NOMO-1 (cell line): ENCODE data around the gene HAUS8.
"Not testable (repeated sequence)": the region's sequence is repeated elsewhere in the genome, so short reads cannot be mapped to it uniquely, and the experiment has no call there.

ENCODE experiments used
- DNase-seq, 2 experiments: peaks; one replicate each; lab custom pipeline; 2025; ENCODE audit not compliant: unreplicated experiment in 2 of 2; lab: John Stamatoyannopoulos, UW

HAUS8 gene

GRCh38 chr19:17075035-17075863 lies at the start of gene HAUS8, which contains the start of gene MYO9B:
Gene HAUS8 (minus strand): TSS chr19:17075452. CDS start chr19:17075422, 30 bp downstream.
Gene MYO9B (plus strand): TSS chr19:17075777. CDS start chr19:17101718, 25,941 bp downstream.
- DNase-seq: peak; percentile 97 to 99

DNA sequence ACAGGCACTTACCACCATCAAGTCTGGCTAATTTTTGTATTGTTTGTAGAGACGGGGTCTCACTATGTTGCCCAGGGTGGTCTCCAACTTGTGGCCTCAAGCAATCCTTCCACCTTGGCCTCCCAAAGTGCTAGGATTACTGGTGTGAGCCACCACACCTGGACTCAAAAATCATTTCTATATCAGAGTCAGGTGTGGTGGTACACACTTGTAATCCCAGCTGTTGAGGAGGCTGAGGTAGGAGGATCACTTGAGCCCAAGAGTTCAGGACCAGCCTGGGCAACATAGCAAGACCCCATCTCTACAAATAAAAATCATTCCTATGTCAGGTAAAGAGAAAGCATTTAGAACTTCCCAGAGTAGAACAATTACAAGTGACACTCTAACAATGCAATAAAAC lies 48.8 kb upstream of the HAUS8 start:
- DNase-seq: no peak

DNA sequence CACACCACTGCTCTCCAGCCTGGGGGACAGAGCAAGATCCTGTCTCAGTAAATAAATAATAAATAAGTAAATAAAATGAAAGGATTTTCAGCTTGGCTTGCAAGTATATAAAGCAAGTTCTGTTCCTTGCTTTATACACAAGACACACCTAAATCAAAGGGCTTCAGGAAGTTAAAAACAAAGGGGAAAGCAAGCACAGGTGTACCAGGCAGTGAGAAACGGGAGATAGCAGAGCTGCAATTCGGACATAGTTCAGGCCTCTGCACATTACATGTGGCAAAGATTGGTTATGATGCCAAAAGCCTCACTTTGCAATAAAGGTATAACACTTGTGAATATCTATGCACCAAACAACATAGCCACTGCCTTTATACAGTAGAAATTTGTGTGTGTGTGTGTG lies 47.8 kb upstream of the HAUS8 start:
- DNase-seq: no peak

DNA sequence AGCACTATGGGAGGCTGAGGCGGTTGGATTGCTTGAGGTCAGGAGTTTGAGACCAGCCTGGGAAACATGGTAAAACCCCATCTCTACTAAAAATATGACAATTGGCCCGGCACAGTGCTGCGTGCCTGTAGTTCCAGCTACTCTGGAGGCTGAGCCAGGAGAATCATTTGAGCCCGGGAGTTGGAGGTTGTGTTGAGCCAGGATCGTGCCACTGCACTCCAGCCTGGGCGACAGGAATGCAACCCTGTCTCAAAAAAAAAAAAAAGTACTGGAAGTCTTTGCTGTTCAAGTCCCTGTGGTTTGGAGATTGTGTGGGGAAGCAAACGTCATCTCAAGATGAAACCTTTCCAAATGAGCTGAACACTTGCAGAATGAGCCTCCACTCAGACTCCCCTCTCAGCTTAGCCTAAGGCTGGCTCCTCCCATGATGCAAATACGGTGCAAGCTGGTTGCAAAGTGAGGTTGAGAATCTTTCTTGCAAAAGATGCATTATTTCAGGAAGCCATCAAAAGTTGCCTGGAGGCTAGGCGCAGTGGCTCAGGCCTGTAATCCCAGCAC lies 46.6 kb upstream of the HAUS8 start:
- DNase-seq: no peak

DNA sequence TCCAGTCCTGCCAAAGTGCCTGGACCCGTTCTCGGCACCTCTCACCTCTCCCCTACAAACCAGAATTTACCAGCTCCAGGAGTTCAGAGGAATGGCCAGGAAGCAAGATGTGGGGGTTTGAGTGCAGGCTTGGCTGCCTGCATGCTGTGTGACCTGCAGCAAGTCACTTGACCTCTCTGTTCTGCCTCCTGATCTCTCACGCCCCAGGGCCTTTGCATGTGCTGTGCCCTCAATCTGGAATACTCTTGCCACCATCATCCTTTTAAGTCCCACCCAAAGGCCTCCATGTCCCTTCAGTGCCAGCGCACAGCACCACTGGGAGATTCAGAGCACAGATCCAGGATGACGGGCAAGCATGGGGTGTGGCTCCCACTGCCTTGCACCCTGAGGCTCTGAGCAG lies 43.7 kb upstream of the HAUS8 start:
- DNase-seq: no peak

GRCh38 chr19:17116996-17117702 lies 41.9 kb upstream of the HAUS8 start:
- DNase-seq: no peak

- DNase-seq: no peak
These were observed 39.2 kb upstream of the HAUS8 start for GRCh38 chr19:17114414-17114831.

- DNase-seq: no peak
These were observed 38.0 kb upstream of the HAUS8 start for GRCh38 chr19:17113127-17113785.

- DNase-seq: no peak
These were observed 37.4 kb upstream of the HAUS8 start for GRCh38 chr19:17112700-17113099.

- DNase-seq: no peak
These were observed 37.0 kb upstream of the HAUS8 start for GRCh38 chr19:17112271-17112670.

DNA sequence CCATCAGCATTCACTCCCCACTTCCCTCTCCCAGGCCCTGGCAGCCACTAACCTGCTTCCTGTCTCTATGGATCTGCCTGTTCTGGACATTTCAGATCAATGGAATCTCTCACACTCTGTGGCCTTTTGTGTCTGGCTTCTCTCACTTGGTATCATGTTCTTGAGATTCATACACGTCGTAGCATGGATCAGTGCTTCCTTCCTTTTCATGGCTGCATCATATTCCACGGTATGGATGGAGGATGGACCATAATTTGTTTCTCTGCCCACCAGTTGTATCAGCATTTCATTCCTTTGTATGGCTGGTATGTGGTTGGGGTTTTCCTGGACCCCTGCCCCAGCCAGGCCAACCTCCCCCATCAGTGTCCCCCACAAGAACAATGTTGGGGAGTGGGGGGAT lies 36.5 kb upstream of the HAUS8 start:
- DNase-seq: no peak

DNA sequence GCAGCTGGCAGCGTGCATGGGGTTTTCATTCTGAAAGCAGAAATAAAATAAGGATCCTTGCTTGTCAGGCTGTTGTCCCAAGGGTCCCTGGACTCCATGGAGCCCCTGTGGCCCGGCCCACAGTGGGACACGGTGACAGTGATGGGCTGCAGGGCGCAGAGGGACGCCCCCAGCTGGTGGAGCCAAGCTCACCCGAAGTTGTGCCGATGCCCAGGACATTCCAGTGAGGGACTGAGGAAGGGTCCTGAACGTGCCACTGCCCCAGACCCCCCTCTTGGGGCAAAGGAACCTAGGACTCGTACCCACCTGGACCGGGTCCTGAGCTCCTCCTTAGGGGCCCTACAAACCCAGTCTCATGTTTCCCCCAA lies 35.3 kb upstream of the HAUS8 start:
- no peak for DNase-seq

DNA sequence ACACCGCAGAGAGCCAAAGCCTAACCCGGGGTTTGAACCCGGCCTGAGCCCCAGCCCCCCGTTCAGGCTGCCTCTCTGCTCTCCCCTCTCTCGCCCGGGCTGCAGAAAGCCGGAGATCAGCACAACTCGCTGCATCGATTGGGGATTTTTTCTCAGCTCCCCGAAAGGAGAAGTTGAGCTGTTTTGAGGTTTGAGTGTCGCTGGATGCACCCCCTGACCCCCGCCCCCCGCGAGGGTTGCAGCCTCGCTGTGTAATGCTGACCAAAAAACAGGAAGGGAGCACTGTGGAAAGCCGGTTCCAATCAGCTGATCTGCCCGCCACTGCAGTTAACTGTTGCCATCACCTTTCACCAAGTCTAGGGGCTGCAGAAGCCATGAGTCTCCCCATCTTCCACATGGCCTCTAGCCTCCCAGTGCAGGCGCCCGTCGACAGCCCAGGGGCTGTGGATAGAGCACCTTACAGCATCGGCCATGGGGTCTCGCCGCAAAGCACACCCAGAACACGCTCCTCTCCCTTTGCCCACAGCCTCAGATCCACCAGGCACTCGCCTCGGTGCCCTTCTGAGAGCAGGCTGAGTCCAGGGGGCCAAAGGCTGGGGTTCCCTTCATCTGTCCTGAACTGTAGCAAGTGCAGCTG lies 34.8 kb upstream of the HAUS8 start:
- peak; percentile 90 to 92 for DNase-seq

- no peak for DNase-seq
These were observed 34.0 kb upstream of the HAUS8 start for GRCh38 chr19:17109300-17109699.

DNA sequence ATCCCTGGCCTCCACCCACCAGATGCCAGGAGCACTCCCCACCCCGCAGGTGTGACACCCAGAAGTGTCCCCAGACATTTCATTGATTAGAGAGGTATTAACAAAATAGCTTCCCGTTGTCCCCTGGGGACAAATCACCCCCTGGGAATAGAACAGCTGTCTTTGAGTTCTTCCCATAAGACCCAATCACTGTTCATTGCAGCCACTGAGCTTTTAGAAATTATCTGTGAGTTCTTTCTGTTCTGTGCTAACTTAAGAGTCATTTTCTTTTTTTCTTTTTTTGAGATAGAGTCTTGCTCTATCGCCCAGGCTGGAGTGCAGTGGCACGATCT lies 33.2 kb upstream of the HAUS8 start:
- no peak for DNase-seq

GRCh38 chr19:17107546-17108452 lies 32.5 kb upstream of the HAUS8 start:
- peak; percentile 76 to 86 for DNase-seq

GRCh38 chr19:17106964-17107363 lies 31.7 kb upstream of the HAUS8 start:
- DNase-seq: not testable (repeated sequence)

DNA sequence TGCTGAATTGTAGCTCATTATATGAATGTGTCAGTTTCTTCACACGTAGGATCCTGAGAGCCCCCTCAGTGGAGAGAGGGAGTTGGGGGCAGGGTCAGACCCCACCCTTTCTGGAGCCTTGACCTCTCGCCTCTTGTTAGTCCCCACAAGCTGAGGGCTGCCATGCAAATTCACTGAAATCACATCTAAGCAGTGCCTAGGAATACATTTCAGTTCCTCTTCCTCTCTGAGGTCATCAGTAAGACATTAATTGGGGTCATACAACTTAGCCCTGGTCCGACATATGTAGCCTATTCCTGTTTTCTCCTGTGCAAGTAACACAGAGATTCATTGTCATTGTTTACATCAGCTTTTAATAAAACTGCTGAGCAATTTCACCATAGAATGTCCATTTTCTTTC lies 30.3 kb upstream of the HAUS8 start:
- peak in 1 of 2 experiments; percentile 37 for DNase-seq

DNA sequence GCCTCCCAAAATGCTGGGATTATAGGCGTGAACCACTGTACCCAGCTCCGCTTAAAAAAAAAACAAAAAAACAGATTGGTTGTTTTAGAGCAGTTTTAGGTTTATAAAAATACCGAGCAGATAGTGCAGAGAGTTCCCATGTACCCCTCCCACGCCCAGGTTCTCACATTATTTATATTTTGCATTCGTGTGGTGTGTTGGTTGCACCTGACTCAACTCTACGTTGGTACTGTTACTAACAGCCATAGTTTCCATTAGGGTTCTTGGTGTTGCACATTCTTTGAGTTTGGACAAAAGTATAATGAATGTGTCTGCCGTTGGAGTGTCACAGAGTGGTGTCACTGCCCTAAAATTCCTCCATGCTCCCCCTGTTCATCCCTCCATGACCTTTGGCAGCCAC lies 29.4 kb upstream of the HAUS8 start:
- DNase-seq: no peak

GRCh38 chr19:17103177-17103576 lies 27.9 kb upstream of the HAUS8 start:
- no peak for DNase-seq
